Mucosa of rectum (tissue), 2 donors: ENCODE results near the gene SELENON.

ENCODE experiments used
- H3K27ac ChIP-seq, 2 donors: one replicate each; pipeline ENCODE4 v1.7.0; 2013; ENCODE audit warnings: inconsistent platforms in 2 of 2, low read depth in 2 of 2, low read length in 2 of 2
- H3K27me3 ChIP-seq, 2 donors: one replicate each; pipeline ENCODE4 v1.7.0; 2013; ENCODE audit warnings: low read length in 2 of 2; ENCODE audit not compliant: control insufficient read depth in 2 of 2, insufficient read depth in 2 of 2
- H3K36me3 ChIP-seq, 2 donors: one replicate each; pipeline ENCODE4 v1.7.0; 2013; ENCODE audit warnings: low read length in 2 of 2; ENCODE audit not compliant: control insufficient read depth in 2 of 2, insufficient read depth in 2 of 2
- H3K4me1 ChIP-seq, 2 donors: one replicate each; pipeline ENCODE4 v1.7.0; 2013; ENCODE audit warnings: low read length in 2 of 2, mild to moderate bottlenecking in 1 of 2; ENCODE audit not compliant: control insufficient read depth in 2 of 2, insufficient read depth in 2 of 2
- H3K4me3 ChIP-seq, 2 donors: one replicate each; pipeline ENCODE4 v1.7.0; 2013; ENCODE audit warnings: low read length in 2 of 2
- H3K9ac ChIP-seq, 2 donors: one replicate each; pipeline ENCODE4 v1.7.0; 2013; ENCODE audit warnings: low read length in 2 of 2, low read depth in 1 of 2, mild to moderate bottlenecking in 1 of 2
- H3K9me3 ChIP-seq, 2 donors: one replicate each; pipeline ENCODE4 v1.7.0; 2013; ENCODE audit warnings: low read length in 2 of 2; ENCODE audit not compliant: control insufficient read depth in 2 of 2
- donor health status: healthy.
- donor health status: Normal muscosa, but diverticular disease.

SELENON gene

DNA sequence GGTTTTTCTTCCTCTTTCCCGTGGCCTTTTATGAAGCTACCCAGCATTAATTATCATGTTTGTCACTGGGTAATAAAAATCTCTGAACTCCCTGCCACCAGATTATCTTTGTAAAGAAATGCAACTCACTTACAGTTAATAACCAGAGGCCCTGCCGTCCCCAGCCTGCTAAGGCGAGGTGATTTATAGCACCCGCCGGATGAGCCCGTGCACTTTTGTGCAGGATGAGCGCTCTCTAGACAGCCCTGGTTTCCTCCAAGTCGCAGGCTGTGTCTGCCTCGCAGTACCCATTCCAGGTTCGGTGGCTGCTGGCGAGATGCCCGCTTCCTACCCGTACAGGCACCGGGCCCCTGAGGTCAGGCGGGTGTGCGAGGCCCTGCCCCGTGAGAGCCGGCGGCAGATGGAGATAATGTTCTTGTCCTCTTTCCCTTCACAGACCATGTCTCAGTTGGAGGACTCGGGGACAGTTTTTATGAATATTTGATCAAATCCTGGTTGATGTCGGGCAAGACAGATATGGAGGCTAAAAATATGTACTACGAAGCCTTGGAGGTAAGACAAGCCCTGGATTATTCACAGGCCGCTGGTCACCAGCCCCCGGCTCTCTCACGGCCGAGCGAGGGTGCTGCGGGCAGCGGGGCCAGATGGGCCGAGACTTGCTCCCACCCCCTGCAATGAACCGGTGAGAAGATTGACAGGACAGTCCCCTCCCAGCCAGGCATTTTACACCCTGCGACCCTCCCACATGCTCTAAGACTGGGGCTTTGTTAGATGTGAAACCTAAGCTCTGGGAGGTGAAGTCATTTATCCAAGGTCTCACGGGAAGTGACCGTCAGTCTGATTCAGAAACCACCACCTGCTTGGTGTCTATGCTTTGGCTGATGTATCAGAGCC lies 28.5 kb upstream of the SELENON start:
- Histone ChIP-seq H3K4me1 (peaks cover 16 to 31% of the 10 kb centered on the region in 2 donors), H3K9ac (no peak overlapping the region), H3K9me3 (no peaks in the 10 kb centered on the region), H3K36me3 (peaks cover 2 to 3% of the 10 kb centered on the region in 2 donors), H3K27ac (no peak overlapping the region), H3K4me3 (no peak overlapping the region), H3K27me3 (no peaks in the 10 kb centered on the region)

DNA sequence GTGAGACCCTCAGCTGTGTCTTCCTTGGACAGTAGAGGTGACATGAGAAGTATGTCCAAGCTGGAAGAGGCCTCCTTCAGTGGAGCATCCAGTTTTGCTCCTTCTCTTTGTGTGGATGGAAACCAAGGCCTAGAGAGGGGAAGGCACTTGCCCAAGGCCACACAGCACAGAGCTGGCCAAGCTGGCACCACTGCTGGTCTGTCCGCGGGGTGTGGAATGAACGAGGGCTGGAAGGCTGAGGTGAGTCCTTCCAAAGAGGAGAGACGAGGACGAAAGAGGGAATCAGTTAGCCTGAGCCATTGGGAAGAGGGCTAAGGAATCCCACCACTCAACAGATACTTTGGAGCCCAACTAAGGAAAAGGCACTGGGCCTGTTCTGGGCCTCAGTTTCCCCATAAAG lies 27.8 kb upstream of the SELENON start:
- H3K9me3 ChIP-seq: no peaks in the 10 kb centered on the region
- H3K27ac ChIP-seq: no peak overlapping the region
- H3K36me3 ChIP-seq: peaks cover 2 to 3% of the 10 kb centered on the region in 2 donors
- H3K27me3 ChIP-seq: no peaks in the 10 kb centered on the region
- peaks cover 16 to 31% of the 10 kb centered on the region in 2 donors for H3K4me1 ChIP-seq
- no peak overlapping the region for H3K4me3 ChIP-seq
- no peak overlapping the region for H3K9ac ChIP-seq

DNA sequence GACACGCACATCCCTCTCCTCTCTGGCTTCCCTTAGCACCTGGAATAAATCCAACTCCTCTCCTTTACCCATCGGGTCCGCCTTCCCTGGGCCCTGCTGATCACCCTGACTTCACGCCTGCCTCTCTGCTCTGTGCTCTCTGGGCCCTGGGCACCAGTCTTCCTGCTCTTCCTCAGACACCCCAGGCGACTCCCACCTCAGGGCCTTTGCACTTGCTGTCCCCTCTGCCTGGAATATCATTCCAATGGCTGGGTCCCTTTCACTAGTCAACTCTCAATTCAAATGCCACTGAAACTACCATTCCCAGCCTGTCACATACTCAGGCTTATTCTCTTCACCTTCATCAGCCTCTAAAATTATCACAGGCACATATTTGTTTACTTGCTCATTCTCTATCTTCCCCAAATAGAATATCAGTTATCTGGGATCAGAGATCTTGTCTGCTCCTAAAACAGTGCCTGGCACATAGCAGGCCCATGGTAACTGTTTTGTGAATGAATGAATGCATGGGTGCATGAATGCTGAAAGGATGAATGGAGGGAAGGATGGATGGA lies 27.2 kb upstream of the SELENON start:
- no peak overlapping the region for H3K4me3 ChIP-seq
- peaks cover 2 to 3% of the 10 kb centered on the region in 2 donors for H3K36me3 ChIP-seq
- H3K9ac ChIP-seq: no peak overlapping the region
- no peaks in the 10 kb centered on the region for H3K9me3 ChIP-seq
- peaks cover 16 to 31% of the 10 kb centered on the region in 2 donors for H3K4me1 ChIP-seq
- no peaks in the 10 kb centered on the region for H3K27me3 ChIP-seq
- no peak overlapping the region for H3K27ac ChIP-seq

DNA sequence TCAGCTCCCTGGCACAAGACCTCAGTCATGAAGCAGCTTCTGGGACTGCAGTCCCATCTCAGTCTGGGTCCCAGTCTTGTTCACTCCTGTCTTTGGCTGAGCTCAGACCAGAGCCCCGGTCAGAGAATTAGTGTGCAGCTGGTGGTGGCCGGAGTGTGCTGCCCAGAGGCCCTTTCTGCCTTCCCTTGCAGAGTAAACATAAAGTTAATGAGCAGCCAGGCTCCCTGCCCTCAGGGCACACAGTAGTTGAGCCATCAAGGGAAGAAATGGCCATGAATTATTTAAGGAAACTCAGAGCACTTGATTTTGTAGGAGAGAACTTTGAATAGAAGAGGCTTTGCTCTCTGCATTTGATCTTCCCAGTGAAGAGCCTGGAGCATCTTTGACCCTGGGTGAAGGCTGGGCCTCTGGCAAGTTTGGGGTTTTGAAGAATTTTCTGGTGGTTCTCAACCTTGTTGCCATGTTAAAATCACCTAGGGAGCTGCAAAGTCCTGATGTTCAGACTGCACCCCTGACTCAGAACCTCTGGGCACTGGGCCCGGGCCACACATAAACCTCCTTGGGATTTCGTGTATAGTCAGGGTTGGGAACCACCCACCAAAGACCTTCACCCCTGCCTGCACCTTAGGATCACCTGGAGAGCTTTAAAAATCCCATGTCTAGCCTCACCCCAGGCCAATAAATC lies 26.4 kb upstream of the SELENON start:
- Histone ChIP-seq H3K27me3 (no peaks in the 10 kb centered on the region), H3K9ac (no peak overlapping the region), H3K27ac (no peak overlapping the region), H3K36me3 (peaks cover 2 to 3% of the 10 kb centered on the region in 2 donors), H3K9me3 (no peaks in the 10 kb centered on the region), H3K4me3 (no peak overlapping the region), H3K4me1 (peaks cover 16 to 31% of the 10 kb centered on the region in 2 donors)

DNA sequence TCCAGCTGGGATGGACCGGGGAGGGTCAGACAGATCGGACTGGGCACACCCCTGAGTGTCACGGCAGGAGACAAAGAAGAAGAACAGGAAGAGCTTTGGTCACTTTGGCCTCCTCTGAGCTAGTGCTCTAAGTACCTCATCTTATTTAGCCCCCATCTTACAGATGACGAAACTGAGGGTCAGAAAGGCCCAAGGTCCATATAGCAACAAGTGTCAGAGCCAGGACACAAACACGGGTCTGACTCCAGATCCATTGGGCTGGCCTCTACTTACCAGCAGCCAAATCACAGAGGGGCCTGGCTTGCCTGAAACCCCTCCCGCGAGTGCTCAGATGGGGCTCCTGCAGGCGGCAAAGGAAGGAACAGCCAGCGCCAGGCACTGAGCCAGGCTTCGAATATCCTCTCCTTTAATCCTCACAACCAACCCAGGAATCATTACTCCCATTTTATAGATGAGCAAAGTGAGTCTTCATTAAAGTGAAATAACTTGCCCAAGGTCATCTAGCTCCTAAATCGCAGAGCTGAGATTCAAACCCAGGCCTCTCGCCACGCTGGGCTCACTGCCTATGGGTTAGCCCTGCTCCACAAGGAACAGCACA lies 25.7 kb upstream of the SELENON start:
- Histone ChIP-seq H3K4me1 (peaks cover 16 to 31% of the 10 kb centered on the region in 2 donors), H3K4me3 (no peak overlapping the region), H3K27me3 (no peaks in the 10 kb centered on the region), H3K9me3 (no peaks in the 10 kb centered on the region), H3K27ac (no peak overlapping the region), H3K36me3 (peaks cover 0 to 3% of the 10 kb centered on the region in 2 donors), H3K9ac (no peak overlapping the region)

DNA sequence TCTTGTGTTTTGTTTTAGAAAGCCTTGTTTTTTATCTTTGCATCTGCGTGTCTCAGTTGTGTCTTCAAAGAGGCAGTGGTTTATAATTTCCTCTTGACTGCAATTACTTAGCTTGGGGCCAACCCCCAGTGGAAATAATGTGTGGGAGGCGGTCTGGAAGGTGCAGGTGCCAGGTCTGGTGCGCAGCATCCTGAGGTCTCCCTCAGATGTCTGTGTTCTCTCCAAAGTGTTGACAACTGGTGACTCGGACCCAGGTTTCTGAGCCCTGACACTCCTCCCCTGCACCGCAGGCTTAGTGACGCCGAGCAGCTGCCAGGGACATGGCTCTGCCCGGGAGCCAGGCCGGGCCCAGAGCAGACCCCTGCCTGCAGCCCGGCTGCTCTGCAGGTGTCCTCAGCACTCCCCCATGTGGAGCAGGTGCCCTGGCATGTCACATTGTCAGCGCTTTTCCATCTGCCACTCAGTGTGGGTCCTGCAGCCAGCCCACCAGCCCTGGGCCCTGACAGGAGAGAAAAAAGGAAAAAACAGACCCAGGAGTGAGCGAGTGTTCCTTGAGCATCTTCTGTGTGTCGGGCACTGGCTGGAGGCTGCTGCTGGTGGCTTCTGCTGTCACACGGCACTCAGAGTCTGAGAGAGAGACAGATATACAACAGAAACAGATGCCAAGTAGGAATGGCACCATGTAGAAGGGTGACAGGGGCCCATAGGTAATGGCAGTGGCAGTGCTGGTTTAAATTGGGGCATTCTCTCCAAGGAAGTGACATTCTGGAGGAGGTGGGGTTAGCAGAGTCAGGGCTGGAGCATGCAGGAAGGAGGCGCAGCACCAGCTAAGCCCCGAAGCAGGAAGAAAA lies 24.8 kb upstream of the SELENON start:
- Histone ChIP-seq H3K4me3 (no peak overlapping the region), H3K36me3 (peaks cover 0 to 3% of the 10 kb centered on the region in 2 donors), H3K4me1 (peaks cover 16 to 31% of the 10 kb centered on the region in 2 donors), H3K27me3 (no peaks in the 10 kb centered on the region), H3K27ac (peak overlapping the region in 1 of 2 donors; percentile 11), H3K9ac (peak overlapping the region in 1 of 2 donors; percentile 9), H3K9me3 (no peaks in the 10 kb centered on the region)

DNA sequence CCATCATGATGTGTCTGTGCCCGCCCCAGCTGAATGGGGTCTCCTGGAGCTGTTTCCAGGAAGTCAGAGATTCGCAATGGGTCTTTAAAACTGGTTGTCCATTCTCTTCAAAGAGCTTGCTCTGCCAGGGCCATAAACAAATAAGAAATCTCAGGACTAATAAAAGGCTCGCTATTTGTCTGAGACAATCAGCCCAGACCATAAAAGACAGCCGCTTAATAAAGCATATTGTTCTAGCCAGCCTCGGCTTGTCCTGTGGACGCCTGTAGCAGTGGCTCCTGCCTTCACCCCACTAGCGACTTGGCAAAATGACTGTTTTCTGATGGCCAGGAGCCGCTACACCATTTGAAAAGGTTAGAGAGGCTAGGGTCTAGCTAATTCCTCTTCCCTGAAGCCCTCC lies 20.6 kb upstream of the SELENON start:
- Histone ChIP-seq H3K27ac (no peak overlapping the region), H3K9ac (no peak overlapping the region), H3K4me3 (no peak overlapping the region), H3K9me3 (no peaks in the 10 kb centered on the region), H3K27me3 (no peaks in the 10 kb centered on the region), H3K4me1 (peaks cover 2 to 15% of the 10 kb centered on the region in 2 donors), H3K36me3 (no peaks in the 10 kb centered on the region)

DNA sequence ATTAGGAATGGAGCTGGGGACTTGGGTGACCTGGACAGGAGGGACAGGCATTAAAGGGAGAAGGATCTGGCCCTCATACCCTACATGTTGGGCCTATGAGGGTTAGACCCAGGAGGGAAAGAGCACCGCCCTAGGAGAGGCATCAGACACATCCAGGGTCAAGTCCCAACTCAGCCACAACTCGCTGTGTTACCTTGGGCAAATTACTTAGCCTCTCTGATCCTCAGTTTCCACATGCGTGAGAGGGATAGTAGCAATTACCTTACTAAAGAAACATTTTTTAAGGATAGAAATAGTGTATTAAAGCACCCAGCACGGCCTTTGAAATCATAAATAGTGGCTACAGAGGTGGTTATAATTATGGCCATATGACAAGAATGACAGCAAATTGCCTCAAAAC lies 20.1 kb upstream of the SELENON start:
- H3K4me1 ChIP-seq: peaks cover 0 to 10% of the 10 kb centered on the region in 2 donors
- no peak overlapping the region for H3K4me3 ChIP-seq
- no peaks in the 10 kb centered on the region for H3K9me3 ChIP-seq

DNA sequence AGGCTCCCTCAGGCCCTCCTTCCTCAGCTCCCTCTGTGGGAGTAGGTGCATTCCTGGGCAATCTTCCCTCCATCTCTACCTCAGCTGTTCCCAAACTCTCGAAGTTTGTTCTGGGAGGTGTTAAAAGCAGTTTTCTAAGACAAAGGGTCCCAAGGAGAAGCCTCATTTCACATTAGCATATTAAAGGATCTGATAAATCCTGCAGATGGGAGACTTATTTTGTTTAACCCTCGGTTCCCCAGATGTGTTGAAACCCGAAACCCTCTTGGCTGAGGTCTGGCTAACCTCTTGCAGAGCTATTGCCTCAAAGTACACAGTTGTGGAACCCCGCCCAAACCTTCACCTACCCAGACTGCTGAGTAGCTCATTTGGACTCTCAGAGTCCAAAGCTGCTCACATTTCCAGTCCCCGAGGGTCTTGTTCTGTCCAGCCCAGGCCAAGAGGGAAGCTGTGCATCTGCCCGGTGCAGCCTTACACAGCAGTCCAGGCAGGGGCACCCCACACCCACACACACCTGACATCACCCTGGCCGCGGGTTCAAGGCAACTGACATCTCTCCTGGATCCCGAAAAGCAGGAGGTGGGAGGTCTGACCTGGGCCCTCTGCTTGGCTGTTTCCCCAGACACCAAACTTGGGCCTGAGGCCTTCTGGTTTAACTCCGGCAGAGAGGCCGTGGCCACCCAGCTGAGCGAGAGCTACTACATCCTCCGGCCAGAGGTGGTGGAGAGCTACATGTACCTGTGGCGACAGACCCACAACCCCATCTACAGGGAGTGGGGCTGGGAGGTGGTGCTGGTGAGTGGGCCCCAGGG lies 19.5 kb upstream of the SELENON start:
- no peak overlapping the region for H3K4me3 ChIP-seq
- peaks cover 0 to 4% of the 10 kb centered on the region in 2 donors for H3K4me1 ChIP-seq
- no peaks in the 10 kb centered on the region for H3K27me3 ChIP-seq
- H3K9me3 ChIP-seq: no peaks in the 10 kb centered on the region
- H3K27ac ChIP-seq: no peak overlapping the region
- H3K36me3 ChIP-seq: no peaks in the 10 kb centered on the region
- no peak overlapping the region for H3K9ac ChIP-seq

More for the DNA sequence above, 20.1 kb upstream of the SELENON start:
- Histone ChIP-seq H3K9ac (no peak overlapping the region), H3K36me3 (no peaks in the 10 kb centered on the region), H3K27me3 (no peaks in the 10 kb centered on the region), H3K27ac (no peak overlapping the region)
